ENCODE measurements around the gene GLIS1. TPM values are rescaled to one million over a fixed set of nuclear protein-coding genes. Genes with fewer than 3 reads are reported as not detected.

Gene GLIS1
- total RNA-seq, 1 donor from 2014 or later = not detected

- DNase-seq = no peak
Measured at GRCh38 chr1:53483656-53484055, 255.3 kb downstream of the GLIS1 start.

- no peak for DNase-seq
Measured at GRCh38 chr1:53483170-53483569, 255.8 kb downstream of the GLIS1 start.

GRCh38 chr1:53482441-53483153, 256.4 kb downstream of the GLIS1 start:
- DNase-seq = no peak

- DNase-seq = no peak
Measured at GRCh38 chr1:53481456-53481855, 257.5 kb downstream of the GLIS1 start.

GRCh38 chr1:53480678-53481077, 258.3 kb downstream of the GLIS1 start:
- DNase-seq = no peak

GRCh38 chr1:53478502-53478818, 260.5 kb downstream of the GLIS1 start:
- DNase-seq = no peak

- no peak for DNase-seq
Measured at GRCh38 chr1:53477651-53478501, 261.1 kb downstream of the GLIS1 start.

GRCh38 chr1:53476579-53476978, 262.4 kb downstream of the GLIS1 start:
- no peak for DNase-seq

- no peak for DNase-seq
Measured at GRCh38 chr1:53475664-53476063, 263.3 kb downstream of the GLIS1 start.

GRCh38 chr1:53473463-53473862, 265.5 kb downstream of the GLIS1 start:
- DNase-seq = no peak

- no peak for DNase-seq
Measured at GRCh38 chr1:53471000-53471399, 268.0 kb downstream of the GLIS1 start.

GRCh38 chr1:53470584-53470983, 268.4 kb downstream of the GLIS1 start:
- no peak for DNase-seq

- DNase-seq = peak; percentile 28
Measured at GRCh38 chr1:53470155-53470554, 268.8 kb downstream of the GLIS1 start.

GRCh38 chr1:53469373-53469772, 269.6 kb downstream of the GLIS1 start:
- DNase-seq = no peak

GRCh38 chr1:53468374-53468773, 270.6 kb downstream of the GLIS1 start:
- no peak for DNase-seq

- no peak for DNase-seq
Measured at GRCh38 chr1:53467391-53467790, 271.6 kb downstream of the GLIS1 start.

- no peak for DNase-seq
Measured at GRCh38 chr1:53465023-53465957, 273.7 kb downstream of the GLIS1 start.

GRCh38 chr1:53463961-53464899, 274.7 kb downstream of the GLIS1 start:
- DNase-seq = no peak

GRCh38 chr1:53462769-53463501, 276.0 kb downstream of the GLIS1 start:
- DNase-seq = no peak

GRCh38 chr1:53462193-53462592, 276.8 kb downstream of the GLIS1 start:
- DNase-seq = no peak
